Epithelial cell of proximal tubule (primary cell): ENCODE data around the gene CLPX. TPM values are rescaled to one million over a fixed set of nuclear protein-coding genes. Genes with fewer than 3 reads are reported as not detected.
"Not testable (repeated sequence)": the region's sequence is repeated elsewhere in the genome, so short reads cannot be mapped to it uniquely, and the experiment has no call there.

Experiments
- DNase-seq: peaks from one replicate; pipeline ENCODE4 v3.0.0-alpha.2; 2011; ENCODE audit warnings: low read depth
- H3K4me3 ChIP-seq: 2 replicates; pipeline ENCODE4 v1.5.1; 2011; ENCODE audit warnings: low read depth, mild to moderate bottlenecking, low read length
- CTCF ChIP-seq: conservative IDR thresholded peaks from 2 replicates; pipeline ENCODE4 v1.5.1; 2012; ENCODE audit warnings: low read depth, mild to moderate bottlenecking, low read length
- total RNA-seq: library from RNA; depleted of rRNA; stranded (reverse); fragments of >200 nt; gene quantifications from 2 replicates; pipeline ENCODE4 v1.2.3, GENCODE V29; 2015

The CLPX gene
- total RNA-seq: 20.0 and 24.3 TPM in 2 replicates

GRCh38 chr15:65184868-65185717, at the start of gene CLPX:
Gene CLPX (minus strand): TSS chr15:65185342. CDS start chr15:65185153, 189 bp downstream.
- H3K4me3 ChIP-seq: peak within 1 kb of the TSS; percentile 83
- DNase-seq: peak; percentile 59
- TF ChIP-seq CTCF: no peak

- no peak for DNase-seq
- H3K4me3 ChIP-seq: no peak overlapping the region
- TF ChIP-seq CTCF: no peak
Measured at GRCh38 chr15:65233696-65234095, 48.6 kb upstream of the CLPX start.

- no peak for TF ChIP-seq CTCF
- no peak for DNase-seq
- H3K4me3 ChIP-seq: no peak overlapping the region
Measured at GRCh38 chr15:65232520-65232919, 47.4 kb upstream of the CLPX start.

GRCh38 chr15:65231306-65231705, 46.2 kb upstream of the CLPX start:
- TF ChIP-seq CTCF: no peak
- no peak overlapping the region for H3K4me3 ChIP-seq
- DNase-seq: no peak

- DNase-seq, H3K4me3 ChIP-seq: not testable (repeated sequence)
Measured at GRCh38 chr15:65226901-65227300, 41.8 kb upstream of the CLPX start.

- no peak for TF ChIP-seq CTCF
- no peak overlapping the region for H3K4me3 ChIP-seq
- no peak for DNase-seq
Measured at GRCh38 chr15:65226221-65226620, 41.1 kb upstream of the CLPX start.

GRCh38 chr15:65223996-65224395, 38.9 kb upstream of the CLPX start:
- no peak overlapping the region for H3K4me3 ChIP-seq
- no peak for TF ChIP-seq CTCF
- no peak for DNase-seq
